Measurements from ENCODE around the gene CRIM1. TPM values are rescaled to one million over a fixed set of nuclear protein-coding genes. Genes with fewer than 3 reads are reported as not detected.

The CRIM1 gene
- polyA plus RNA-seq, 4 donors: 85.0 to 97.7 (median 90.4) TPM

- DNase-seq (ENCODE audit: low read depth in 4 of 4, low spot score in 2 of 4): no peak
Measured at GRCh38 chr2:36567711-36568408, 212.3 kb downstream of the CRIM1 start.

- no peak for DNase-seq (ENCODE audit: low read depth in 4 of 4, low spot score in 2 of 4)
Measured at GRCh38 chr2:36568516-36569246, 213.1 kb downstream of the CRIM1 start.

GRCh38 chr2:36569267-36569856 is 213.8 kb downstream of the CRIM1 start:
- DNase-seq (ENCODE audit: low read depth in 4 of 4, low spot score in 2 of 4): no peak

GRCh38 chr2:36570416-36570815 is 214.8 kb downstream of the CRIM1 start:
- no peak for DNase-seq (ENCODE audit: low read depth in 4 of 4, low spot score in 2 of 4)

GRCh38 chr2:36572054-36572718 is 216.6 kb downstream of the CRIM1 start:
- DNase-seq (ENCODE audit: low read depth in 4 of 4, low spot score in 2 of 4): no peak

GRCh38 chr2:36572719-36573059 is 217.1 kb downstream of the CRIM1 start:
- DNase-seq (ENCODE audit: low read depth in 4 of 4, low spot score in 2 of 4): no peak

GRCh38 chr2:36573165-36573564 is 217.6 kb downstream of the CRIM1 start:
- DNase-seq (ENCODE audit: low read depth in 4 of 4, low spot score in 2 of 4): no peak

GRCh38 chr2:36574560-36574959 is 219.0 kb downstream of the CRIM1 start:
- DNase-seq (ENCODE audit: low read depth in 4 of 4, low spot score in 2 of 4): no peak

- no peak for DNase-seq (ENCODE audit: low read depth in 4 of 4, low spot score in 2 of 4)
Measured at GRCh38 chr2:36577884-36578283, 222.3 kb downstream of the CRIM1 start.

GRCh38 chr2:36578343-36579296 is 223.0 kb downstream of the CRIM1 start:
- DNase-seq (ENCODE audit: low read depth in 4 of 4, low spot score in 2 of 4): no peak

GRCh38 chr2:36579297-36579664 is 223.7 kb downstream of the CRIM1 start:
- no peak for DNase-seq (ENCODE audit: low read depth in 4 of 4, low spot score in 2 of 4)

GRCh38 chr2:36582538-36582937 is 227.0 kb downstream of the CRIM1 start:
- DNase-seq (ENCODE audit: low read depth in 4 of 4, low spot score in 2 of 4): no peak

GRCh38 chr2:36582951-36583350 is 227.4 kb downstream of the CRIM1 start:
- DNase-seq (ENCODE audit: low read depth in 4 of 4, low spot score in 2 of 4): no peak

GRCh38 chr2:36584148-36584794 is 228.7 kb downstream of the CRIM1 start:
- no peak for DNase-seq (ENCODE audit: low read depth in 4 of 4, low spot score in 2 of 4)

- DNase-seq (ENCODE audit: low read depth in 4 of 4, low spot score in 2 of 4): no peak
Measured at GRCh38 chr2:36586672-36587071, 231.1 kb downstream of the CRIM1 start.

GRCh38 chr2:36587101-36587500 is 231.5 kb downstream of the CRIM1 start:
- no peak for DNase-seq (ENCODE audit: low read depth in 4 of 4, low spot score in 2 of 4)

- no peak for DNase-seq (ENCODE audit: low read depth in 4 of 4, low spot score in 2 of 4)
Measured at GRCh38 chr2:36587556-36587955, 232.0 kb downstream of the CRIM1 start.

- DNase-seq (ENCODE audit: low read depth in 4 of 4, low spot score in 2 of 4): no peak
Measured at GRCh38 chr2:36589230-36589630, 233.7 kb downstream of the CRIM1 start.

GRCh38 chr2:36594849-36595248 is 239.3 kb downstream of the CRIM1 start:
- no peak for DNase-seq (ENCODE audit: low read depth in 4 of 4, low spot score in 2 of 4)

GRCh38 chr2:36596397-36596796 is 240.8 kb downstream of the CRIM1 start:
- no peak for DNase-seq (ENCODE audit: low read depth in 4 of 4, low spot score in 2 of 4)

Measured in left renal cortex interstitium (tissue), 4 donors.